ENCODE data around the gene TBX6. TPM values are rescaled to one million over a fixed set of nuclear protein-coding genes. Genes with fewer than 3 reads are reported as not detected.

TBX6 gene
- total and polyA plus RNA-seq, 2 donors (not counting 3 experiments of a cell fraction or from before 2014, with no cell fraction given) = 0.40 to 0.60 TPM

DNA sequence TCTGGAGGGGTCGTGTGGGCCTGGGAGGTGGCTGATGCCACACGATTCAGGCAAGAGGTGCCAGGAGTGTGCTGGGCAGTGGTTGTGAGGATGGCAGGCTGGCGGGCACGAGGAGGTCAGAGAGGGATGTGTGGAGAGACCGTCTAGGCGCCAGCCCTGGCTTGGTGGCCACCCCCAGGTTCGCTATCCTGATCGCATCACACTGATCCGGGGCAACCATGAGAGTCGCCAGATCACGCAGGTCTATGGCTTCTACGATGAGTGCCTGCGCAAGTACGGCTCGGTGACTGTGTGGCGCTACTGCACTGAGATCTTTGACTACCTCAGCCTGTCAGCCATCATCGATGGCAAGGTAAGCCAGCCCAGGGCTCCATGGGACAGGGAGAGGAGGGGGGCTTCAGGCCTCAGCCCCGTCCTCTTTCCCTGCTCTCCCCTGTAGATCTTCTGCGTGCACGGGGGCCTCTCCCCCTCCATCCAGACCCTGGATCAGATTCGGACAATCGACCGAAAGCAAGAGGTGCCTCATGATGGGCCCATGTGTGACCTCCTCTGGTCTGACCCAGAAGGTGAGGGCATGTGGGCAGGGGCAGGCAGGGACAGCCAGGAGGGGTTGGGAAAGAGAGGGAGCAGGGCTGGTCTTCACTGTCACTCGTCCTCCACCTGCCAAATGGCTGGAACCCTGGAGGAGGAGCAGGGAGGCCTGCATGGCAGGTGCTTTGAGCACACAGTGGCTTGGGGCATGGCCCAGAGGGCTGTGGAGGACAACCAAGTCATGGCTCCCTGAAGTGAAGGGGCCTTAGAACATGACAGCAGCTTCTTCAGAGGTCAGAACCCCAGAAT lies 8.3 kb downstream of the TBX6 start:
- BruUV-seq (replicated peaks) = no TSS peak
- no peak overlapping the region for H2AFZ ChIP-seq (ENCODE audit: low read depth, low read length)
- no peak overlapping the region for H3K27ac ChIP-seq (ENCODE audit: insufficient read depth, low read depth, low read length)
- H3K9me3 ChIP-seq (replicated peaks; ENCODE audit: control insufficient read depth, insufficient read depth, low read length) = no peaks in the 10 kb centered on the region
- no peaks in the 10 kb centered on the region for H3K4me1 ChIP-seq (ENCODE audit: control insufficient read depth, extremely low read depth, insufficient read depth, low read length)
- H4K20me1 ChIP-seq (replicated peaks; ENCODE audit: control insufficient read depth, extremely low read depth, insufficient read depth, low read length) = no peaks in the 10 kb centered on the region
- no peak overlapping the region for H3K4me2 ChIP-seq (ENCODE audit: insufficient read depth, low read length)
- FAIRE-seq = no peak
- H3K79me2 ChIP-seq (ENCODE audit: control insufficient read depth, insufficient read depth, low read length) = peaks cover 22% of the 10 kb centered on the region
- ChIA-PET CTCF (no interaction called here), POLR2A (no interaction called here)
- intact Hi-C loops (cut with micrococcal nuclease) = no loop called here
- no peak overlapping the region for H3K9ac ChIP-seq (replicated peaks; ENCODE audit: extremely low read depth, insufficient read depth, low read length)
- H3K4me3 ChIP-seq (replicated peaks in 1 of 3; ENCODE audit: insufficient read depth in 1 of 3, low read depth in 1 of 3, low read length in 3 of 3) = no peak overlapping the region
- peaks cover 19 to 48% of the 10 kb centered on the region in 2 experiments for H3K36me3 ChIP-seq (ENCODE audit: control insufficient read depth in 2 of 2, extremely low read depth in 1 of 2, insufficient read depth in 2 of 2, low read length in 2 of 2)
- H3K9me1 ChIP-seq (replicated peaks; ENCODE audit: control insufficient read depth, extremely low read depth, insufficient read depth, low read length) = no peaks in the 10 kb centered on the region
- no peak for DNase-seq (ENCODE audit: low read depth, low spot score)
- no peak for TF ChIP-seq JUN (IDR thresholded peaks at IDR 0.05; ENCODE audit: borderline replicate concordance, insufficient read depth, insufficient read length, low read depth)
- no peak for TF ChIP-seq POLR2AphosphoS5 (IDR thresholded peaks at IDR 0.05; ENCODE audit: insufficient read depth, low read depth, low read length)
- TF ChIP-seq, protein P1, sequence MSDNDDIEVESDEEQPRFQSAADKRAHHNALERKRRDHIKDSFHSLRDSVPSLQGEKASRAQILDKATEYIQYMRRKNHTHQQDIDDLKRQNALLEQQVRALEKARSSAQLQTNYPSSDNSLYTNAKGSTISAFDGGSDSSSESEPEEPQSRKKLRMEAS (IDR thresholded peaks at IDR 0.05; ENCODE audit: insufficient read depth, insufficient read length) = no peak
- peak; percentile 4 for TF ChIP-seq POLR2A (IDR thresholded peaks at IDR 0.05; ENCODE audit: low read depth, low read length)
- dilution Hi-C loops (cut with MboI; ENCODE audit: extremely low pct_ligation_motif_present, low sequenced_read_pairs) = no loop called here
- H3K27me3 ChIP-seq (ENCODE audit: control insufficient read depth in 2 of 2, insufficient read depth in 2 of 2, low read length in 2 of 2) = no peaks in the 10 kb centered on the region

DNA sequence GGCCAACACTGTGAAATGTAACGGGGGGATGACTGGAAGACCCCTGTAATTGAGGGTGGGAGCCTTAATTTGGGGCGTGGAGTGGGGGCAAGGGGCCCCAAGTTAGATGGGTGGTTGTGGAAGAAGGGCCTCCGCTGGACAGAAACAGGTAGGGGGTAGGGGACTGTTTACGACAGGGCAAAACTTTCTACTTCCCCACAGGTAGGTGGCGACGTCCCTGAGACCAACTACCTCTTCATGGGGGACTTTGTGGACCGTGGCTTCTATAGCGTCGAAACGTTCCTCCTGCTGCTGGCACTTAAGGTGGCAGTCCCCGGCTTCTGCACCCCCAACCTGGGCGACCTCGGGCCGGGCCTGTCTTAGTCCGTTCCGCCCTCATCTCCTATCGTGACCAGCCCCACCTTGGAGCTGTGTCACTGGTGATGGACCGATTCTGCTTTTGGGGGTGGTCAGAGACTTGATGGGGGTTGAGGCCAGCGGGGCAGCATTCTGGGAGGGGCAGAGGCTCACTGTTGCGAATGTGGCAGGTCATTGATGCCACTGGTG lies 9.1 kb downstream of the TBX6 start:
- Histone ChIP-seq H3K9me3 (replicated peaks; ENCODE audit: control insufficient read depth, insufficient read depth, low read length) (no peaks in the 10 kb centered on the region), H3K27me3 (ENCODE audit: control insufficient read depth in 2 of 2, insufficient read depth in 2 of 2, low read length in 2 of 2) (no peaks in the 10 kb centered on the region), H3K36me3 (ENCODE audit: control insufficient read depth in 2 of 2, extremely low read depth in 1 of 2, insufficient read depth in 2 of 2, low read length in 2 of 2) (peaks cover 23 to 53% of the 10 kb centered on the region in 2 experiments), H3K79me2 (ENCODE audit: control insufficient read depth, insufficient read depth, low read length) (peaks cover 30% of the 10 kb centered on the region), H3K9ac (replicated peaks; ENCODE audit: extremely low read depth, insufficient read depth, low read length) (no peak overlapping the region), H3K4me1 (ENCODE audit: control insufficient read depth, extremely low read depth, insufficient read depth, low read length) (peaks cover 7% of the 10 kb centered on the region), H3K27ac (ENCODE audit: insufficient read depth, low read depth, low read length) (no peak overlapping the region), H3K9me1 (replicated peaks; ENCODE audit: control insufficient read depth, extremely low read depth, insufficient read depth, low read length) (no peaks in the 10 kb centered on the region), H3K4me2 (ENCODE audit: insufficient read depth, low read length) (no peak overlapping the region), H4K20me1 (replicated peaks; ENCODE audit: control insufficient read depth, extremely low read depth, insufficient read depth, low read length) (no peaks in the 10 kb centered on the region), H3K4me3 (replicated peaks in 1 of 3; ENCODE audit: insufficient read depth in 1 of 3, low read depth in 1 of 3, low read length in 3 of 3) (no peak overlapping the region), H2AFZ (ENCODE audit: low read depth, low read length) (no peak overlapping the region)
- dilution Hi-C loops (cut with MboI; ENCODE audit: extremely low pct_ligation_motif_present, low sequenced_read_pairs) = no loop called here
- POLR2A ChIA-PET = no interaction called here
- no peak for DNase-seq (ENCODE audit: low read depth, low spot score)
- no TSS peak for BruUV-seq (replicated peaks)
- CTCF ChIA-PET = interaction anchor here (1.8 kb wide), 1 partner anchor 10 kb away, joined by 10 read pairs; the partner anchor contains the start of gene TBX6
- TF ChIP-seq, protein P1 (IDR thresholded peaks at IDR 0.05; ENCODE audit: insufficient read depth, insufficient read length) = no peak
- TF ChIP-seq POLR2AphosphoS5 (IDR thresholded peaks at IDR 0.05; ENCODE audit: insufficient read depth, low read depth, low read length) = no peak
- no peak for TF ChIP-seq GATA2 (IDR thresholded peaks at IDR 0.05; ENCODE audit: insufficient read depth, insufficient read length, low read depth, low read length)
- TF ChIP-seq FOS (IDR thresholded peaks at IDR 0.05; ENCODE audit: borderline replicate concordance, insufficient read depth, low read length) = no peak
- TF ChIP-seq MYC (IDR thresholded peaks at IDR 0.05; ENCODE audit: low read depth, low read length) = no peak
- no peak for TF ChIP-seq JUN (IDR thresholded peaks at IDR 0.05; ENCODE audit: borderline replicate concordance, insufficient read depth, insufficient read length, low read depth)
- TF ChIP-seq POLR2A (IDR thresholded peaks at IDR 0.05; ENCODE audit: low read depth, low read length) = no peak
- TF ChIP-seq, protein P2, sequence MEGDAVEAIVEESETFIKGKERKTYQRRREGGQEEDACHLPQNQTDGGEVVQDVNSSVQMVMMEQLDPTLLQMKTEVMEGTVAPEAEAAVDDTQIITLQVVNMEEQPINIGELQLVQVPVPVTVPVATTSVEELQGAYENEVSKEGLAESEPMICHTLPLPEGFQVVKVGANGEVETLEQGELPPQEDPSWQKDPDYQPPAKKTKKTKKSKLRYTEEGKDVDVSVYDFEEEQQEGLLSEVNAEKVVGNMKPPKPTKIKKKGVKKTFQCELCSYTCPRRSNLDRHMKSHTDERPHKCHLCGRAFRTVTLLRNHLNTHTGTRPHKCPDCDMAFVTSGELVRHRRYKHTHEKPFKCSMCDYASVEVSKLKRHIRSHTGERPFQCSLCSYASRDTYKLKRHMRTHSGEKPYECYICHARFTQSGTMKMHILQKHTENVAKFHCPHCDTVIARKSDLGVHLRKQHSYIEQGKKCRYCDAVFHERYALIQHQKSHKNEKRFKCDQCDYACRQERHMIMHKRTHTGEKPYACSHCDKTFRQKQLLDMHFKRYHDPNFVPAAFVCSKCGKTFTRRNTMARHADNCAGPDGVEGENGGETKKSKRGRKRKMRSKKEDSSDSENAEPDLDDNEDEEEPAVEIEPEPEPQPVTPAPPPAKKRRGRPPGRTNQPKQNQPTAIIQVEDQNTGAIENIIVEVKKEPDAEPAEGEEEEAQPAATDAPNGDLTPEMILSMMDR (IDR thresholded peaks at IDR 0.05; ENCODE audit: extremely low read depth in 1 of 2, insufficient read depth in 1 of 2, low read depth in 1 of 2, low read length in 2 of 2) = no peak
- TF ChIP-seq EZH2 (IDR thresholded peaks at IDR 0.05; ENCODE audit: borderline replicate concordance, low read depth, low read length, severe bottlenecking) = no peak
- intact Hi-C loops (cut with micrococcal nuclease) = no loop called here
- no peak for FAIRE-seq
